CD4-positive, CD25-positive, alpha-beta regulatory T cell (primary cell): ENCODE measurements around the gene CDK11B. TPM values are rescaled to one million over a fixed set of nuclear protein-coding genes. Genes with fewer than 3 reads are reported as not detected.
A peak's percentile ranks its signal among the peaks of the same experiment; 100 is the strongest.
"Not testable (repeated sequence)": the region's sequence is repeated elsewhere in the genome, so short reads cannot be mapped to it uniquely, and the experiment has no call there.

ENCODE experiments used
- ATAC-seq, 2 donors: fragments of 150-1000 bp; cut with Tn5 transposase; one replicate each; pipeline ENCODE4 v1.10.0; 2021; ENCODE audit warnings: low read depth in 2 of 2, moderate number of reproducible peaks in 2 of 2, moderate library complexity in 1 of 2
- DNase-seq, 3 donors: peaks; one replicate each; pipeline versions ENCODE4 v3.0.0 to v3.0.0-alpha.2; 2012 to 2022; ENCODE audit warnings: mixed read lengths in 1 of 3
- H3K27ac ChIP-seq: one replicate; pipeline ENCODE4 v1.7.0; 2013; ENCODE audit warnings: mild to moderate bottlenecking, low read length; ENCODE audit not compliant: insufficient read depth, poor library complexity, severe bottlenecking
- H3K27me3 ChIP-seq: one replicate; pipeline ENCODE4 v1.7.0; 2013; ENCODE audit warnings: low read length; ENCODE audit not compliant: control insufficient read depth, insufficient read depth
- H3K36me3 ChIP-seq: one replicate; pipeline ENCODE4 v1.7.0; 2013; ENCODE audit warnings: mild to moderate bottlenecking, low read length, moderate library complexity; ENCODE audit not compliant: control insufficient read depth, insufficient read depth
- H3K4me1 ChIP-seq: 2 replicates; pipeline ENCODE4 v1.7.0; 2013; ENCODE audit warnings: mild to moderate bottlenecking, low read length; ENCODE audit not compliant: insufficient read depth, control insufficient read depth, poor library complexity, severe bottlenecking
- H3K4me3 ChIP-seq: one replicate; pipeline ENCODE4 v1.7.0; 2013; ENCODE audit warnings: low read depth, mild to moderate bottlenecking, low read length, moderate library complexity
- H3K9me3 ChIP-seq, 2 experiments: 1 replicate in 1 of 2; 2 replicates in 1 of 2; pipeline ENCODE4 v1.7.0; 2013; ENCODE audit warnings: low read length in 2 of 2, mild to moderate bottlenecking in 1 of 2, moderate library complexity in 1 of 2; ENCODE audit not compliant: control insufficient read depth in 2 of 2
- H3K27ac Mint-ChIP-seq, 3 donors: one replicate each; pipeline ENCODE4 v1.8.0; 2020 to 2022; ENCODE audit warnings: mild to moderate bottlenecking in 3 of 3, mixed read lengths in 3 of 3, moderate library complexity in 2 of 3
- H3K27me3 Mint-ChIP-seq: one replicate; pipeline ENCODE4 v1.8.0; 2022; ENCODE audit warnings: mild to moderate bottlenecking, mixed read lengths
- H3K36me3 Mint-ChIP-seq: one replicate; pipeline ENCODE4 v1.8.0; 2020; ENCODE audit warnings: mixed read lengths
- H3K4me1 Mint-ChIP-seq, 4 donors: one replicate each; pipeline ENCODE4 v1.8.0; 2020 to 2022; ENCODE audit warnings: mixed read lengths in 4 of 4, mild to moderate bottlenecking in 1 of 4
- H3K4me3 Mint-ChIP-seq, 4 donors: one replicate each; pipeline ENCODE4 v1.8.0; 2020 to 2022; ENCODE audit warnings: mild to moderate bottlenecking in 4 of 4, mixed read lengths in 4 of 4, moderate library complexity in 3 of 4
- H3K9me3 Mint-ChIP-seq, 7 donors: one replicate each; pipeline ENCODE4 v1.8.0; 2020 to 2022; ENCODE audit warnings: mixed read lengths in 7 of 7, mild to moderate bottlenecking in 3 of 7, moderate library complexity in 2 of 7
- polyA plus RNA-seq, 4 donors: library from polyadenylated mRNA; unstranded; fragments of 300-500 nt; fragmentation: Illumina TruSeq; gene quantifications; one replicate each; pipeline ENCODE4 v1.2.3, GENCODE V29; 2021
- total RNA-seq: library from RNA; stranded (reverse); gene quantifications from one replicate; pipeline ENCODE4 v1.2.3, GENCODE V29; 2022

CDK11B gene
- total and polyA plus RNA-seq, 5 donors from 2014 or later = 9.3 to 47.2 (median 9.8) TPM

DNA sequence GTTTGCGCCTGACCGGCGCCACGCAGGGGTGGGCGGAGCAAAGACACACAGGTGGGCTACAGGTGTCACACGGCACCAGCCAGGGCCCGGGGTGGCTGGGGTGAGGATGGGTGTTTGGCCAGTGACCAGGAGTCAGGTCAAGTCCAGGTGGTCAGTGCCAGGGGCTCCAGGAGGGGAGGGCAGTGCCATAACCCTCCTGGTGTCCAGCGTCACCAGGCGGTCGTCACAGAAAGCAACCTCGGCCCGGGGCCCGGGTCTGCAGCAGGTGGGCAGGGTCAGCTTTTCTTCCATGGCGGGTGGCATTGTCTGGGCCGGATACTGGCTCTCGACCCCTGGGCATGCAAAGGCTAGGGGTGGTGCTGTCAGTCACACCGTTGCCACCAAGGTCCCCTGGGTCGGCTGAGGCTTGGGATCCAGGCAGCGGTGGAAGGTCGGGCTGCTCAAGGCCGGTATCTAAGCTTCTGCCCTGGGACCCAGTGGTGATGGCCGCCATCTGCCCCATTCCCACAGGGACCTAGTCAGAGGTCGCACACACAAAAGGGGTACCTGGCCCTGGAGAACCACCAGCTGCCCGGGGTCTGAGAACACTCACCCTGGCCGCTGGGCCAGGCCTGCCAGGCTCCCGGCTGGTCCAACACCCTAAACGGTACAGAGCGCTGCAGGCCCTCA is 60.6 kb downstream of the CDK11B start:
- Histone ChIP-seq H3K27me3 (no peaks in the 10 kb centered on the region), H3K27ac (no peak overlapping the region), H3K36me3 (no peaks in the 10 kb centered on the region), H3K4me3 (no peak overlapping the region), H3K9me3 (no peaks in the 10 kb centered on the region), H3K4me1 (peaks cover 5% of the 10 kb centered on the region)
- no peak for DNase-seq
- ATAC-seq = no peak
- peaks cover 0 to 2% (median 0%) of the 10 kb centered on the region in 7 donors for H3K9me3 Mint-ChIP-seq
- H3K27ac Mint-ChIP-seq = no peak overlapping the region
- peaks cover 8% of the 10 kb centered on the region for H3K27me3 Mint-ChIP-seq
- H3K36me3 Mint-ChIP-seq = no peaks in the 10 kb centered on the region
- H3K4me1 Mint-ChIP-seq = peaks cover 0 to 13% (median 0%) of the 10 kb centered on the region in 4 donors
- H3K4me3 Mint-ChIP-seq = peak overlapping the region in 3 of 4 donors; percentile 3 to 87 (median 76)

DNA sequence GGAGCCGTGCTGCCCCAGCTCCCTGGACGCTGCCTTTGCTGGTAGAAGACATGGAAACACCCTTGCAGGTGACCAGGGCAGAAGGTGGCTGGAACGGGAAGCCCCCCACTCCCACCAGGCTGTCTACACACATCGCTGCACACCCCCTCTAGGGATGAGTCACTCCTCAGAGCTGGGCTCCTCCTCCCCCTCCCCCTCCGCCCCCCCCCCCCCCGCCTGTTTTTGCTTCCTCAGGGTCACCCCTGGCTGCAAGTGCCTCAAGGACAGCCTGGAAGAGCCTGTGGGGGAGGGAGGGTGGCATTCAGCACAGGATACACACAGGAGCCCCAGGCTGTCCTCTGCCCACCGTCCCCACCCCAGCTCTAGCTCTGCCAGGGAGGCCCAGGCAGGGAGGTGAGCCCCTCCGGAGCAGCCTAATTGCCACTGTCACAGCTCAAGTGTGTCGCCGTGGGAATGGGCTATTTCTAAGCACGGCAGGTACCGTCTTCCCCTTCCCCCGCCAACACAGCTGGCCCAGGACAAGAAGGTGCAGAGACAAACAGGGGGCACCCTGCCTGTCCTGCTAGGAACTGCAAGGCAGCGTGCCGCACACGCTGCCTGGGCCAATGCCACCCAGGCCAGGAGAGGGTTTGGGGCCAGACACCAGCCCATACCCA is 61.4 kb downstream of the CDK11B start:
- Histone ChIP-seq H3K36me3 (no peaks in the 10 kb centered on the region), H3K27me3 (no peaks in the 10 kb centered on the region), H3K9me3 (no peaks in the 10 kb centered on the region), H3K27ac (no peak overlapping the region), H3K4me1 (peaks cover 5% of the 10 kb centered on the region), H3K4me3 (no peak overlapping the region)
- Mint-ChIP-seq H3K27ac (no peak overlapping the region), H3K4me1 (peaks cover 0 to 13% (median 0%) of the 10 kb centered on the region in 4 donors), H3K4me3 (peak overlapping the region in 1 of 4 donors; percentile 66), H3K27me3 (peaks cover 8% of the 10 kb centered on the region), H3K9me3 (no peaks in the 10 kb centered on the region), H3K36me3 (no peaks in the 10 kb centered on the region)
- DNase-seq = no peak
- ATAC-seq = peak in 1 of 2 donors; percentile 14

DNA sequence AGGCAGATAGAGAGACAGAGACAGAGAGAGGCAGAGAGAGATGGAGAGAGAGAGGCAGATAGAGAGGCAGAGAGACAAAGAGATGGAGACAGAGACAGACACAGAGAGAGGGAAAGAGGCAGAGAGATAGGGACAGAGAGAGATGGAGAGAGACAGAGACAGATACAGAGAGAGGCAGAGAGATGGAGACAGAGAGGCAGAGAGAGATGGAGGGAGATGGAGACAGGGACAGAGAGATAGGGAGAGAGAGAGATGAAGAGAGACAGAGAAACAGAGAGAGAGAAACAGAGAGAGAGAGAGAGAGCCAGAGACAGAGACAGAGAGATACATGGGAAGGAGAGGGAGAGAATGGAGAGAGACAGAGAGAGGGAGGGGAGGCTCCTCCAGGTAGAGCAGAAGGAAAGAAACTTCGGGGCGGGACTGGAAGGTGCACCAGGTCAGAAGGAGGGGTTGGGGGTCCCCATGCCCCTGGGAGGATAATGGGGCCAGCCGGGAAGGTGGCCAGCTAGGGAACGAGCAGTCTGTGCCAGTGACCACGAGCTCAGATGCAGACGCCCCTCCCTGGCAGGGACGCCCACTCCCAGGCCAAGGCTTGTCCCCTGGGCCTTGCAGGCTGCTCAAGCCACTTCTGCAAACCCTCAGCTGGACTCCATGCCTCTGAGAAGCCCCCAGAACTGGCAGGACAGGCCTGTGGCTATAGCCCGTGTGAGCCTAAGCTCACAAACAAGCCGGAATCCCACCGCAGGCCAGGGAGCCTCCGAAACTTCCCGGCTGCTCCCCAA is 62.1 kb downstream of the CDK11B start:
- Histone ChIP-seq H3K4me3 (no peak overlapping the region), H3K27ac (no peak overlapping the region), H3K36me3 (no peaks in the 10 kb centered on the region), H3K9me3 (no peaks in the 10 kb centered on the region), H3K4me1 (peaks cover 5% of the 10 kb centered on the region), H3K27me3 (no peaks in the 10 kb centered on the region)
- DNase-seq (no peak), ATAC-seq (no peak)
- Mint-ChIP-seq H3K27ac (no peak overlapping the region), H3K36me3 (no peaks in the 10 kb centered on the region), H3K9me3 (no peaks in the 10 kb centered on the region), H3K27me3 (peaks cover 8% of the 10 kb centered on the region), H3K4me3 (no peak overlapping the region), H3K4me1 (peaks cover 0 to 13% (median 0%) of the 10 kb centered on the region in 4 donors)

DNA sequence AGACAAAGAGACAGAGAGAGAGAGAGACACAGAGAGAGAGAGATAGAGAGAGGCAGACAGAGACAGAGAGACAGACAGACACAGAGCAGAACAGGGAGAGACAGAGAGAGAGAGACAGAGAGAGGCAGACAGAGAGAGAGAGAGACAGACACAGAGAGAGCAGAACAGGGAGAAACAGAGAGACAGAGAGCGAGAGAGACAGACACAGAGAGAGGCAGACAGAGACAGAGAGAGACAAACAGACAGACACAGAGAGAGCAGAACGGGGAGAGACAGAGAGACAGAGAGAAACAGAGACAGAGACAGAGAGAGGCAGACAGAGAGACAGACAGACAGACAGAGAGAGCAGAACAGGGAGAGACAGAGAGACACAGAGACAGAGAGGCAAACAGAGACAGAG is 63.5 kb downstream of the CDK11B start:
- H3K27ac Mint-ChIP-seq, H3K9me3 Mint-ChIP-seq, H3K4me3 Mint-ChIP-seq, ATAC-seq, H3K27me3 ChIP-seq, H3K36me3 ChIP-seq, H3K4me1 ChIP-seq, H3K27ac ChIP-seq, H3K27me3 Mint-ChIP-seq, DNase-seq, H3K36me3 Mint-ChIP-seq, H3K9me3 ChIP-seq, H3K4me3 ChIP-seq, H3K4me1 Mint-ChIP-seq: not testable (repeated sequence)

DNA sequence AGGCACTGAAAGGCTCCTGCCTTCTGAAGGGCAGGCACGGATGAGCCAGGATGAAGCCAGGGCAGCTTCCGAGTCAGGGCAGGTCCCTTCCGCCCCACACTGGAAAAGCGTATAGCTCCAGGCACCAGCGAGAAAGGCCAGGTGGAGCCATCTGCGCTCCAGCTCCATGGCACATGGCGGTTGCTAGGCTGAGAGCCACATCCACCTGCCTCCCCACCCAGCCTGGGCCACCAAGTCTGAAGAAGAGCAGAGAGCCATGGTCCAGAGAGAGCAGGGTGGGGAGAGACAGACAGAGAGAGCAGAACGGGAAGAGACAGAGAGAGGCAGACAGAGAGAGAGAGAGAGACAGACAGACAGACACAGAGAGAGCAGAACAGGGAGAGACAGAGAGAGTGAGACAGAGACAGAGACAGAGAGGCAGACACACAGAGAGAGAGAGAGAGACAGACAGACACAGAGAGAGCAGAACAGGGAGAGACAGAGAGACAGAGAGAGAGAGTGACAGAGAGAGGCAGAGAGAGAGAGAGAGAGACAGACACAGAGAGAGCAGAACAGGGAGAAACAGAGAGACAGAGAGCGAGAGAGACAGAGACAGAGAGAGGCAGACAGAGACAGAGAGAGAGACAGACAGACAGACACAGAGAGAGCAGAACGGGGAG is 64.1 kb downstream of the CDK11B start:
- Histone ChIP-seq H3K9me3 (no peaks in the 10 kb centered on the region), H3K36me3 (no peaks in the 10 kb centered on the region), H3K27me3 (no peaks in the 10 kb centered on the region), H3K4me1 (no peaks in the 10 kb centered on the region), H3K27ac (no peak overlapping the region), H3K4me3 (no peak overlapping the region)
- Mint-ChIP-seq H3K4me3 (no peak overlapping the region), H3K27me3 (peaks cover 8% of the 10 kb centered on the region), H3K27ac (no peak overlapping the region), H3K36me3 (no peaks in the 10 kb centered on the region), H3K4me1 (peaks cover 0 to 10% (median 0%) of the 10 kb centered on the region in 4 donors), H3K9me3 (no peaks in the 10 kb centered on the region)
- DNase-seq (no peak), ATAC-seq (no peak)

DNA sequence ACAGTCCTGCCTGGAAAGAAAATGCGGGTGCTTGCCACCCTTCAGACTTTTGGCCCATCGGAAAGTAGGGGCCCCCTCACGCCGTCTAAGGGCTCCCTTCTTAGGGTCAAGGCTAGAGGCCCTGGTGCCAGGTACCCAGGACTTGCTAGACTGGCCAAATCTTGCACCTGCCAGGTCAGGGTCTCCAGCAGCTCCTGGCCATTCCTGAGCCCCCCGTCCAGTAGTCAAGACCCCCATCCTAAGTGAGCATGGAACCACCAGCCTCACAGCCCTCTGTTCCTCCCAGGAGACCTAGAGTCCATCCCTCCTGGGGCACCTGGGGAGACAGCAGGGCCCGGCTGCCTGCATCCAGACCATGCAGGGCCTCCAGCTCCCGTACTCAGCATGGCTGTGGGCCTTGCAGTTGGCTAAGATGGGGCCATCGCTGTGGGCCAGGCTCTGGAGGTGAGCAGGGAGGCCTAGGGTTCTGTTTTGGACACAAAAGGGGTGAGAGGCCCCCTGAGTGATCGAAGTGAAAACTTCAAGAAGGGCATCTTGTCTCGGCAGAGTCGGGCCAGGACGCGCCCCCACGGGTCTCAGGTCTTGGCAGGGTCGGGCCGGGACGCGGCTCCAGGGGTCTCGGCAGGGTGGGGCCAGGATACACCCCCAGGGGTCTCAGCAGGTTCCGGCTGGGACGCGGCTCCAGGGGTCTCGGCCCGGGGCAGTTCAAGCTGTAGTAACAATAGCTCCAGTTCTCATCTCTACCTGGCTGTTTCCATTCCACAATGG is 64.8 kb downstream of the CDK11B start:
- no peak for ATAC-seq
- H3K9me3 ChIP-seq = no peaks in the 10 kb centered on the region
- no peaks in the 10 kb centered on the region for H3K9me3 Mint-ChIP-seq
- no peaks in the 10 kb centered on the region for H3K36me3 Mint-ChIP-seq
- H3K36me3 ChIP-seq = no peaks in the 10 kb centered on the region
- DNase-seq = no peak
- no peak overlapping the region for H3K4me3 ChIP-seq
- no peaks in the 10 kb centered on the region for H3K4me1 ChIP-seq
- H3K4me1 Mint-ChIP-seq = peaks cover 0 to 9% (median 0%) of the 10 kb centered on the region in 4 donors
- H3K4me3 Mint-ChIP-seq = no peak overlapping the region
- no peak overlapping the region for H3K27ac ChIP-seq
- H3K27me3 ChIP-seq = no peaks in the 10 kb centered on the region
- H3K27me3 Mint-ChIP-seq = peaks cover 7% of the 10 kb centered on the region
- peak overlapping the region in 2 of 3 donors; percentile 76 to 86 for H3K27ac Mint-ChIP-seq

DNA sequence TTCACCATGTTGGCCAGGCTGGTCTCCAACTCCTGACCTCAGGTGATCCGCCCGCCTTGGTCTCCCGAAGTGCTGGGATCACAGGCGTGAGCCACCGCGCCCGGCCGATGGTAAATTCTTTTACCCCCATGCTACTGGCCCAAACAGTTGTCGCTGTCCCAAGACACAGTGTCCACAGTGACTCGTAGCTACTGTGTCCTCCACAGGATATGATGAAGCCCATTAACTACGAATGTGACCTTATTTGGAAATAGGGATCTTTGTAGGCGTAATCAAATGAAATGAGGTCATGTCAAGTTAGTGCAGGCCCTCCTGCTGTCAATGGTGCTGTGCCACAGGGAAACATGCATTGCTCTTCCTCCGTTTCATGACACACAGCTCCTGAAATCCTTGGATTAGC is 67.4 kb downstream of the CDK11B start:
- ATAC-seq (no peak), DNase-seq (no peak)
- no peak overlapping the region for H3K4me3 ChIP-seq
- no peaks in the 10 kb centered on the region for H3K4me1 ChIP-seq
- H3K9me3 Mint-ChIP-seq = no peaks in the 10 kb centered on the region
- H3K9me3 ChIP-seq = no peaks in the 10 kb centered on the region
- no peaks in the 10 kb centered on the region for H3K27me3 ChIP-seq
- no peak overlapping the region for H3K27ac Mint-ChIP-seq
- no peaks in the 10 kb centered on the region for H3K36me3 ChIP-seq
- no peaks in the 10 kb centered on the region for H3K36me3 Mint-ChIP-seq
- H3K4me1 Mint-ChIP-seq = no peaks in the 10 kb centered on the region
- no peak overlapping the region for H3K27ac ChIP-seq
- H3K27me3 Mint-ChIP-seq = peaks cover 9% of the 10 kb centered on the region
- H3K4me3 Mint-ChIP-seq = no peak overlapping the region
